TTC549 (cell line): ENCODE measurements around the gene USP16.

ENCODE experiments used
- FAIRE-seq: peaks from 2 replicates; lab custom pipeline; 2012; peaks lifted over from hg19 to GRCh38; lab: Jason Lieb, UNC

USP16 gene

GRCh38 chr21:29083306-29083705 is 58.8 kb downstream of the USP16 start:
- no peak for FAIRE-seq

- FAIRE-seq, result no peak
Measured at GRCh38 chr21:29084372-29084771, 59.9 kb downstream of the USP16 start.

GRCh38 chr21:29085106-29085752 is 60.8 kb downstream of the USP16 start:
- FAIRE-seq, result no peak

GRCh38 chr21:29091033-29091432 is 66.6 kb downstream of the USP16 start:
- FAIRE-seq, result no peak

GRCh38 chr21:29092102-29092959 is 67.9 kb downstream of the USP16 start:
- FAIRE-seq, result no peak

- FAIRE-seq, result no peak
Measured at GRCh38 chr21:29096218-29097015, 71.9 kb downstream of the USP16 start.

GRCh38 chr21:29098156-29098555 is 73.7 kb downstream of the USP16 start:
- FAIRE-seq, result no peak

GRCh38 chr21:29102791-29103257 is 78.4 kb downstream of the USP16 start:
- FAIRE-seq, result no peak
